ENCODE measurements around the gene ING2. TPM values are rescaled to one million over a fixed set of nuclear protein-coding genes. Genes with fewer than 3 reads are reported as not detected.
"Not testable (repeated sequence)": the region's sequence is repeated elsewhere in the genome, so short reads cannot be mapped to it uniquely, and the experiment has no call there.

Gene ING2
- total RNA-seq, 1 experiment from 2014 or later, result 15.3 TPM

- Mint-ChIP-seq H3K36me3 (ENCODE audit: insufficient read depth, unreplicated experiment) (peaks cover 6% of the 10 kb centered on the region), H3K27me3 (ENCODE audit: insufficient read depth, unreplicated experiment) (peaks cover 8% of the 10 kb centered on the region), H3K9me3 (ENCODE audit: unreplicated experiment) (peaks cover 21% of the 10 kb centered on the region), H3K4me3 (ENCODE audit: unreplicated experiment) (no peak overlapping the region), H3K27ac (ENCODE audit: unreplicated experiment) (no peak overlapping the region), H3K4me1 (ENCODE audit: low read depth, unreplicated experiment) (no peaks in the 10 kb centered on the region)
- Histone ChIP-seq H3K9me3 (no peaks in the 10 kb centered on the region; the same call in 1 of the 2 replicates), H3K4me1 (no peaks in the 10 kb centered on the region), H3K36me3 (ENCODE audit: control insufficient read depth, insufficient read depth, low read length) (no peaks in the 10 kb centered on the region), H3K27me3 (replicated peaks; ENCODE audit: control insufficient read depth, insufficient read depth, low read length) (no peaks in the 10 kb centered on the region), H3K4me3 (ENCODE audit: low read depth, low read length) (no peak overlapping the region)
- POLR2A ChIA-PET, result no interaction called here
- CTCF ChIA-PET, result interaction anchor here (0.9 kb wide), 1 partner anchor 12 kb away, joined by 3 read pairs; no protein-coding TSS in a partner anchor
- BruUV-seq (replicated peaks), result no TSS peak
- DNase-seq, result no peak
- intact Hi-C loops (cut with micrococcal nuclease; ENCODE audit: unreplicated experiment), result no loop called here
- TF ChIP-seq CTCF (IDR thresholded peaks at IDR 0.05; ENCODE audit: insufficient read depth in 1 of 2, low read depth in 1 of 2, low read length in 1 of 2, severe bottlenecking in 1 of 2, unreplicated experiment in 1 of 2), result no peak
Observed at GRCh38 chr4:183550345-183551093, 45.7 kb downstream of the ING2 start.

- ChIA-PET POLR2A (no interaction called here), CTCF (no interaction called here)
- Mint-ChIP-seq H3K27me3 (ENCODE audit: insufficient read depth, unreplicated experiment) (peaks cover 10% of the 10 kb centered on the region), H3K9me3 (ENCODE audit: unreplicated experiment) (peaks cover 21% of the 10 kb centered on the region), H3K27ac (ENCODE audit: unreplicated experiment) (no peak overlapping the region), H3K4me1 (ENCODE audit: low read depth, unreplicated experiment) (no peaks in the 10 kb centered on the region), H3K36me3 (ENCODE audit: insufficient read depth, unreplicated experiment) (peaks cover 6% of the 10 kb centered on the region), H3K4me3 (ENCODE audit: unreplicated experiment) (peak overlapping the region; percentile 58)
- no peaks in the 10 kb centered on the region for H3K36me3 ChIP-seq (ENCODE audit: control insufficient read depth, insufficient read depth, low read length)
- BruUV-seq (replicated peaks), result no TSS peak
- H3K4me1 ChIP-seq, result no peaks in the 10 kb centered on the region
- no peaks in the 10 kb centered on the region; the same call in 1 of the 2 replicates for H3K9me3 ChIP-seq
- no peaks in the 10 kb centered on the region for H3K27me3 ChIP-seq (replicated peaks; ENCODE audit: control insufficient read depth, insufficient read depth, low read length)
- intact Hi-C loops (cut with micrococcal nuclease; ENCODE audit: unreplicated experiment), result no loop called here
- no peak for TF ChIP-seq CTCF (IDR thresholded peaks at IDR 0.05; ENCODE audit: insufficient read depth in 1 of 2, low read depth in 1 of 2, low read length in 1 of 2, severe bottlenecking in 1 of 2, unreplicated experiment in 1 of 2)
- no peak overlapping the region for H3K4me3 ChIP-seq (ENCODE audit: low read depth, low read length)
- DNase-seq, result no peak
Observed at GRCh38 chr4:183552274-183553146, 47.7 kb downstream of the ING2 start.

DNA sequence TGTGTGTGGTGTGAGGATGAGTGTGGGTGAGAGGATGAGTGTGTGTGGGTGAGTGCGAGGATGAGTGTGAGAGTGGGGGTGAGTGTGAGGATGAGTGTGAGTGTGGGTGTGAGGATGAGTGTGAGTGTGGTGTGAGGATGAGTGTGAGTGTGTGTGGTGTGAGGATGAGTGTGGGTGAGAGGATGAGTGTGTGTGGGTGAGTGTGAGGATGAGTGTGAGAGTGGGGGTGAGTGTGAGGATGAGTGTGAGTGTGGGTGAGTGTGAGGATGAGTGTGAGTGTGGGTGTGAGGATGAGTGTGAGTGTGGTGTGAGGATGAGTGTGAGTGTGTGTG is 48.3 kb downstream of the ING2 start:
- CTCF ChIA-PET; POLR2A ChIA-PET; H3K9me3 ChIP-seq; intact Hi-C loops (cut with micrococcal nuclease; ENCODE audit: unreplicated experiment); H3K4me1 ChIP-seq; DNase-seq; H3K4me3 ChIP-seq (ENCODE audit: low read depth, low read length); H3K4me3 Mint-ChIP-seq (ENCODE audit: unreplicated experiment); H3K27me3 Mint-ChIP-seq (ENCODE audit: insufficient read depth, unreplicated experiment); H3K4me1 Mint-ChIP-seq (ENCODE audit: low read depth, unreplicated experiment); H3K27me3 ChIP-seq (replicated peaks; ENCODE audit: control insufficient read depth, insufficient read depth, low read length); H3K36me3 Mint-ChIP-seq (ENCODE audit: insufficient read depth, unreplicated experiment); H3K27ac Mint-ChIP-seq (ENCODE audit: unreplicated experiment); H3K36me3 ChIP-seq (ENCODE audit: control insufficient read depth, insufficient read depth, low read length); BruUV-seq (replicated peaks): not testable (repeated sequence)
- H3K9me3 Mint-ChIP-seq (ENCODE audit: unreplicated experiment), result peaks cover 21% of the 10 kb centered on the region
